GM21528 (cell line): ENCODE measurements around the gene ZNF333.
"Not testable (repeated sequence)": the region's sequence is repeated elsewhere in the genome, so short reads cannot be mapped to it uniquely, and the experiment has no call there.

Source experiments
- ATAC-seq: cut with Tn5 transposase; IDR thresholded peaks from one replicate; pipeline ENCODE4 v1.9.1; 2021; ENCODE audit warnings: mild to moderate bottlenecking, moderate library complexity; ENCODE audit not compliant: unreplicated experiment, low FRiP score

Gene ZNF333

DNA sequence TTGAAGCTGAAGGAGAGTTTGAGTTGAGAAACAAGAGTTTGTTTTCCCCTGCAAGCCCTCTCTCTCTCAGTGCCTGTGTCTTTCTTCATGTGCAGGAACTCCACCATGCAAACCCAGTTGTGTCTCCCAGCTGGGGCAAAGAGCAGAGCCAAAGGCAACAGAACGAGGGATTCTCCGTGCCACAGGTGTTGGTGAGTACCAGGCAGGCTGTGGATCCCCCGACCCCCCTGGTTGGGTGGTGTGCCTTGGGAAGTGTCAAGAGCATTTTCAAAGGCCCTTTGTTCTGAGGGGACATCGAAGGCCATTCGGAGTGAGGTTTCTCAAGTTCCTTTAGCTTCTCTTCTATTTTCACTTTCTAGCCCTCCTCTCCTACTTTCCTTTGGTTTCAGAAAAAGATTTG is 5.6 kb downstream of the ZNF333 start:
- no peak for ATAC-seq

DNA sequence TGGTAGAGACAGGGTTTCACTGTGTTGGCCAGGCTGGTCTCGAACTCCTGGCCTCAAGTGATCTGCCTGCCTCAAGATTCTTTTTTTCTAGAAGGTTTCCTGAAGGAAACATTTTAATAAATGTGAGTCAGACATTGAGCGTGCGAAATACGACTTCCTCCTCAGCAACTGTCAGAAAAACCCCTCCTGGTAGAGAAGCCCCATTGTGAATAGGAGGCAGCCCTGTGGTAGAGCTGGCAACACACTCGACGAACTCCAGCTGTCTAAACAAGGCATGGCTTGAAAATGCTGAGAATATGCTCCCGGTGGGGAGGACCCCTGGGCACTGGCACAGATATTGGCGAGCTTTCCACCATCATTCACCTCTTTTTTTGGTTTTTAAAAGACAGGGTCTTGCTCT is 9.8 kb downstream of the ZNF333 start:
- ATAC-seq = no peak

DNA sequence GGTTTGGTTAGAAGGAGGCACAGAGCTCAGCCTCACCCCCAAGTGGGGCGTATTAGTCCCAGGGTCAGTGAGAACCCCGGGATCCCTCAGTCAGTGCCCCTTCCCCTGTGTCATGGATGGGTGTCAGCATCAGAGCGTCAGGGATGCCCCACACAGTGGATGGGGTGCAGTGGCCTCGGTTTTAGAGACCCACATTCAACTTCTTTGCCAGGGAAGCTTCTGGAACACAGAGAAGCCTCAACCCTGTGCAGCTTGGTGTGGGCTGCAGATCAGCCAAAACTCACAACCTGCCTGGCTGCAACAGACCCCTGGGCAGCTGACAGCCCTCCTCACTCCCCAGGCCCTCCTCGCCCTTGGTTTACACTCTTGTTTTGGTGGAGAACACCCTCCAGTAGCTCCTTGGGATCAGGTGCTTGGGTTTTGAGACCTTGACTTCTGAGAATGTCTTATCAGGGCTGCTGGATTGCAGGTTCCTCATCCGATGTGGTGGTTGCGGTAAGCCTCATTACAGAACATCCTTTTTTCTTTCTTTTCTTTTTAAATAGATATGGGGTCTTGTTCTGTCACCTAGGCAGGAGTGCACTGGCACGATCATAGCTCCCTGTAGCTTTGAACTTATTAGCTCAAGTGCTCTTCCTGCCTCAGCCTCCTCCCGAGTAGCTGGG is 11.0 kb downstream of the ZNF333 start:
- ATAC-seq = no peak

DNA sequence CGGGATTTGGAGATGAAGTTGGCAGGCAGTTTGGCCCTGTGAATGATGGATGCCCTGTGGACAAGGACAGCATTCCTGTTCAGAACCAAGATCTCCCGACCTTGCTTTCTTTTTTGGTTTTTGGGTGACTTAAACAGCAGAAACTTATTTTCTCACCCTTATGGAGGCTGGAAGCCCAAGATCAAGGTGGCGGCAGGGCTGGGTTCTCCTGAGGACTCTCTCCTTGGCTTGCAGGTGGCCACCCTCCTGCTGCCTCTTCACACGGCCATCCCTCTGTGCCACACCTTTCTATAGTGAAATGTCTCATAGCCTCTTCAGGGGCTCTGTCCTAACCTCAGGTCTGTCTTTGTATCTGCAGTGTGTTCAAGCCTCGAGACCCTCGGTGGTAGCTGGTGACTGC is 14.0 kb downstream of the ZNF333 start:
- no peak for ATAC-seq

DNA sequence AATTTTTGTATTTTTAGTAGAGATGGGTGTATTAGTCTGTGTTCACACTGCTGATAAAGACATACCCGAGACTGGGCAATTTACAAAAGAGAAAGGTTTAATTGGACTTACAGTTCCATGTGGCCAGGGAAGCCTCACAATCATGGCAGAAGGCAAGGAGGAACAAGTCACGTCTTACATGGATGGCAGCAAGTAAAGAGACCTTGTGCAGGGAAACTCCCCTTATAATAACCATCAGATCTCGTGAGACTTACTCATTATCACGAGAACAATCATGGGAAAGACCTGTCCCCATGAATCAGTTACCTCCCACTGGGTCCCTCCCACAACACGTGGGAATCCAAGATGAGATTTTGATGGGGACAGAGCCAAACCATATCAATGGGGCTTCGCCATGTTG is 14.6 kb downstream of the ZNF333 start:
- no peak for ATAC-seq

DNA sequence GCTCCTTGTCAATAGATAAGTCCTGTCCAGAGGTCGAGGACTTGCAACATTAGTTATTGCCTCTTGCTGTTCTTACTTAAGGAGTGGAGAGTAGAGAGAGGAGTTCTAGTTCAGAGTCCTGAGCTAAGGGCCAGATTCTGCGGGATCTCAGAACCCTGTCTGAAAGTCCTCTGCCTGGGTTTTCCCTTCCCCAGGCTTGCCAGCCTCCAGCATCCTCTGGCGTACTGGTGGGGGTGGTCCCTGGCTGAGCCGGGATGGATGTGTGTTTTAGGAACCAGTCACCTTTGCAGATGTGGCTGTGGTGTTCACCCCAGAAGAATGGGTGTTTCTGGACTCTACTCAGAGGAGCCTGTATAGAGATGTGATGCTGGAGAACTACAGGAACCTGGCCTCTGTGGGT is 26.0 kb downstream of the ZNF333 start:
- ATAC-seq = no peak

DNA sequence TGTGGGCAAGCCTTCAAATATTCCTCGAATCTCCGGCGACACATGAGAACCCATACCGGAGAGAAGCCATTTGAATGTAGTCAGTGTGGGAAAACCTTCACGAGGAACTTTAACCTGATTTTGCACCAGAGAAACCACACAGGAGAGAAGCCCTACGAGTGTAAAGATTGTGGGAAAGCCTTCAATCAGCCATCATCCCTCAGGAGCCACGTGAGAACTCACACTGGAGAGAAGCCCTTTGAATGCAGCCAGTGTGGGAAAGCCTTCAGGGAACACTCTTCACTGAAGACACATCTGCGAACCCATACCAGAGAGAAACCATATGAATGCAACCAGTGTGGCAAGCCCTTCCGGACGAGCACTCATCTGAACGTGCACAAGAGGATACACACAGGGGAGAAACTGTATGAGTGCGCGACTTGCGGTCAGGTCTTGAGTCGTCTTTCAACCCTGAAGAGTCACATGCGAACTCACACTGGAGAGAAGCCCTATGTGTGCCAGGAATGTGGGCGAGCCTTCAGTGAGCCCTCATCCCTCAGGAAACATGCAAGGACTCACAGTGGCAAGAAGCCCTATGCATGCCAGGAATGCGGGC is 28.8 kb downstream of the ZNF333 start:
- no peak for ATAC-seq

DNA sequence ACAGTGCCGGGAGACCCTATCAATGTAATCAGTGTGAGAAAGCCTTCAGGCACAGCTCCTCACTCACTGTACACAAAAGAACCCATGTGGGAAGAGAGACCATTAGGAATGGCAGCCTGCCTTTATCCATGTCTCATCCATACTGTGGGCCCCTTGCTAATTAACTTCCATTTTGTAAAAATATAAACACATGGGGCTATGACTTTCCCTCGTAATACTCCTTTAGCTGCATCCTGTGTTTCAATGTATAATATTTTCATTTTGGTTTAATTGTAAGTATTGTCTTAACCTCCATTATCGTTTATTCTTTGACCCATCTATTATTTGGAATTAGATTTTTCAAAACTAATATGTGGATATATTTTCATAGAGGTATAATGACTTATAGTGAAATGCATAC is 29.3 kb downstream of the ZNF333 start:
- no peak for ATAC-seq

DNA sequence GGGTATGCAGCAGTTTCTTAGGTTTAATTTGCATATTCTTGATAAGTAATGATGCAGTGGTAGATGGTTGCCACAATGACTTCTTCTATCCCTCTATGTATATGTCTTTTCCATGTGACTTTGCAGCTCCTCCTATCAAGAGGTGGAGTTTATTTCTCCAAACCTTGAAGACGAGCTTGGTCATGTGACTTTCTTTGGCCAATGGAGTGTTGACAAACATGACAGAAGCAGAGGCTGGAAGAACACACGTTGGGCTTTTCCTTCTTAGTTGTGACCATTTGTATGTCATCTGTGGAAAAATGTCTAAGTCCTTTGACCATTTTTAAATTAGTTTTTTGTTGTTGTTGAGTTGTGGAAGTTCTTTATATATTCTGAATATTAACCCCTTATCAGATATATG is 32.3 kb downstream of the ZNF333 start:
- no peak for ATAC-seq

DNA sequence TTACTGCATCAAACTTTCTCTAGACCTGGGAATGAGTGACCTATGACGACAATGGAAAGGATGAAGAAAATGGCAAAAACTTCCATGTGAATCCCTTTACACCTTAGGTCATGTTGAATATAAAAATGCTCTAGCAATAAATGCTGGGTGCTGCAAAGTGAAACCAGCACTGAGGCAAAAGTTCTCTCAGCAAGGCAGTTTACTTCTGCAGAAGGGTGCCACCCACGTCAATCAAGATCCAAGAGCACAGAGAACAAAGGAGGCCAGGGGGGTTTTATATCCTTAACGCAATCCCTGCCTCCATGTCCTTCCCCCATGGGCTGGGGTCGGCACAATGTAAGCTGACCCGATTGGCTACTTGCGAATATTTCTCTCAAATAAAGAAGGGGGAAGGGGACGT is 38.7 kb downstream of the ZNF333 start:
- no peak for ATAC-seq

DNA sequence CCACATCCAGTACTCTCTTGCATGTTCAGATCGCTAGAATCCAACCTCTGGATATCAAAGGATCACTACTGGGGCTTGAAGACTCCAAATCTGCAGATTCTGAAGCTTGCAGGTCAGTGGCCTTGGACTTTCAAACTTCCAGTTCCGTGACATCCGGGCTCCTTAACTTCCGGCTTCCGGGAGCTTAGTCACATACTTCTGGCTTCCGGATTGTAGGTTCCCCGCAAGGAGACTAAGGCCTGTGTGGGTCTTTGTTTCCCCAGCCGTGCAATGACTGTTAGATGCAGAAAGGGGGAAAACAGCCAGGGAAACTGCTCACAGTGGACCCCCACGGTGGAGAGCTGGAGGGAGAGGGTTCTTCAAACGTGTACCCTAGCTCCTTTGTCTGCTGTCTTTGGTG is 41.4 kb downstream of the ZNF333 start:
- ATAC-seq = no peak

DNA sequence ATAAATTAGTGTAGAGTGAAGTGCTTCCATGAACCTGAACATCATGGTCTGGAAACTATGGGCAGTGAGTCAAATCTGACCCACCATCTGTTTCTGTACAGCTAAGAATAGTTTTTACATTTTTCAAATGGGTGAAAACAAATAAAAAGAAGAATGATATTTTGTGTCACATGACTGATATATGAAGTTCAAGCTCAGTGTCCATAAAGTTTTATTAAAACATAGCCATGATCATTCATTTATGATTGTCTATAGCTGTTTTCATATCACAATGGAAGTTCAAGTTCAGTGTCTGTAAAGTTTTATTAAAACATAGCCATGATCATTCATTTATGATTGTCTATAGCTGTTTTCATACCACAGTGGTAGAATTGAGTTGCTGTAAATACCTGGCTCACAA is 42.7 kb downstream of the ZNF333 start:
- no peak for ATAC-seq

DNA sequence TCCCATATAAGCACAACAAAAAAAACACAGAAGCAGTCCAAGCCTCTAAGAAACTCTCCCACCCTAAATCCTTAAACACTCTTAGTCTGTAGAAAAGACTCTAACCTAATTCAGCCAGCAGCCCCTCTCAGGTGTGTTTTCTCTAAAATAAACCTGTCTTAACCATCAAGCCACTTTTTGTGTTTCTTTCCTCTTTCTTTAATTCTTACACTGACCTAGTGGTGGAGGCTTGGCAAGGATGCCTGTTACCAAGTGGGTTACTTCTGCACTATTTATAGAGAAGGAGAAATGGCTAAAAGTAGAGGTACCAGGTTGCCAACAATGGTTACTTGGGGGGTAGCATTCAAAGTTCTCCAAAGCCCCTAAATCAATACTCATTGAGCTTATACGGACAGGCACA is 43.7 kb downstream of the ZNF333 start:
- ATAC-seq = no peak

DNA sequence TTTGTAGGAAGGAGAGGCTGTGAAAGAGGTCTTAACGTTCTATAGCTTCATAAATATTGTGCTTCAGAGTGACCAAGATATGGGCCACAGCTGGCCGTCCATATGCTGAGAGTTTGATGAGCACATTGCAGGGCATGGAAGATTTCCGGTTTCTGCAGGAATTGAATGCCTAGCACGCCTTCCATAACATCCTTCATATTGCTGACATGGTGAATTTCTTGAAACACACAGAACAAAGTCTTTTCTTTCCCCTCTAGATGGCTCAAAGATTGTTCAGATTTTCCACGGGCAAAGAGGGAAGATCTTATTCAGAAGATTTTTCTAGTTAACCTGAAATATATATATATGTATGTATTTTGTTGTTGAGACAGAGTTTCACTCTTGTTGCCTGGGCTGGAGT is 46.1 kb downstream of the ZNF333 start:
- ATAC-seq = no peak

DNA sequence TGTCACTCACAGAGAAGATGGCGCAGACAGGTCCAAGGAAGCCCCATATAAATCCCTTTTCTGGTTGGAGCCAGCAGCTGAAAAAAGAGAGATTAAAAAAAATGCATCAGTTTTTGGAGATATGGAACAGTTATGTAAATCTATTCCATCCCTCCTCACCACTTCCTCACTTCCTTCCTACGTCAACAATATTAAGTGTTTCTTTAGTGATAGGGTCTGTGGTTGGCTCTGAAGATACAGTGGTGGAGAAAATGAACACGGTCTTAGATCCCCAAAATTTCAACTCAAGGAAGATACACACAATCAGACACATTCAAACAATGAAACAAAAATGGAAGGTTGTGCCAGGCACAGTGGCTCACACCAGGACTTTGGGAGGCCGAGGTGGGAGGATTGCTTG is 57.0 kb downstream of the ZNF333 start:
- ATAC-seq = no peak

DNA sequence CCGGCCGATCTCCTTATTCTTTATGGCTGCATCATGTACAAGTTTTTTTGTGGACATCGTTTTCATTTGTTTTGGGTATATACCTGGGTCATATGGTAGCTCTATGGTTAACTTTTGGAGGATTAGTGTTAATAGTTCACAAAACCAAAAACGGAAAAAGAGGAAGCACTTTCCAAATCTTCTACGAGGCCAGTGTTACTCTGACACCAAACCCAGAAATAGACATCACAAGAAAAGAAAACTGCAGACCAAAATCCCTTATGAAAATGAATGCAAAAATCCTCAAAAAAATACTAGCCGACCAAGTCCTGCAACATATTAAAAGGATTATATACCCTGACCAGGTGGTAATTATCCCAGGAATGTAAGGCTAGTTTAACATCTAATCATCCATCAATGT is 58.8 kb downstream of the ZNF333 start:
- ATAC-seq = no peak

DNA sequence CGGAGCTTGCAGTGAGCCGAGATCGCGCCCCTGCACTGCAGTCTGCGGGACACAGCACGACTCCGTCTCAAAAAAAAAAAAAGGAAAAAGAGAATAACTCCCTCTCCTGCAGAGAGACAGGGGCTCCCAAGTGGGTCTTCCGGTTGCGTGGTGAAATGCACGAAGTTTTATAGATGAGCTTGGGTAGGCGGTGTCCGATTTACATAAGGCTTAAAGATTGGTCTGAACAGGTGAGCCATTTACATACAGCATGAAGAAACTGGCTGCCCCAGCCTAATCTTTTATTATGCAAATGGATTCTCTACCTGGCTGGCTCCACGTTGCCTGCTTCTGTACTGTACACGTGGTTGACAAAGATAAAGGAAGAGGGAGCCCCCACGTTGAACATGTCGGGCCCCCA is 69.0 kb downstream of the ZNF333 start:
- no peak for ATAC-seq

DNA sequence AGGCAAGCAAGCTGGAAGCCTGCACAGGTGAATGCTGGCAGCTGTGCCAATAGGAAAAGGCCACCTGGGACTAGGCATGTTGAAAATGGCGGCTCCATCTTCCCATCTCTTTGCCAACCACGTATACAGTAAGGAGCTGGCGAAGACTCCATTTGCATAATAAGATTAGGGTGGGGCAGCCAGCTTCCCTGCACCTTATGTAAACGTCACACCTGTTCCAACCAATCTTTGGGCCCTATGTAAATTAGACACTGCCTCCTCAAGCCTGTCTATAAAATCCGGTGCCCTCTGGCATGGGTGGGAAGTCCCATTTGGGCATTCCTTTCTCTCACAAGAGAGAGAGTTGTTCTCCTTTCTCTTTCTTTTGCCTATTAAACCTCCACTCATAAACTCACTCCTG is 71.8 kb downstream of the ZNF333 start:
- ATAC-seq = no peak

DNA sequence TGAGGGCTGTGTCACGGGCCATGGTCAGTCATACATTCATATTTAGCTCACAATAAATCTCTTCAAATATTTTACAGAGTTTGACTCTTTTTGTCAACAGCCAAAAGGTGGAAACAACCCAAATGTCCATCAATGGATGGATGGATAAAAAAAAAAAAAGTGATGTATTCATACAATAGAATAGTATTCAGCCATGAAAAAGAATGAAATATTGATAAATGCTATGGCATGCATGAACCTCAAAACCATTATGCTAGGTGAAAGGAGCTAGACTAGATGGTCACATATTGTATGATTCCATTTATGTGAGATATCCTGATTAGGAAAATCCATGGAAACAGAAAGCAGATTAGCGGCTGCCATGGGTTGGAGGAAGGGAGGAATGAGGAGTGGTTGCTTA is 72.3 kb downstream of the ZNF333 start:
- no peak for ATAC-seq

DNA sequence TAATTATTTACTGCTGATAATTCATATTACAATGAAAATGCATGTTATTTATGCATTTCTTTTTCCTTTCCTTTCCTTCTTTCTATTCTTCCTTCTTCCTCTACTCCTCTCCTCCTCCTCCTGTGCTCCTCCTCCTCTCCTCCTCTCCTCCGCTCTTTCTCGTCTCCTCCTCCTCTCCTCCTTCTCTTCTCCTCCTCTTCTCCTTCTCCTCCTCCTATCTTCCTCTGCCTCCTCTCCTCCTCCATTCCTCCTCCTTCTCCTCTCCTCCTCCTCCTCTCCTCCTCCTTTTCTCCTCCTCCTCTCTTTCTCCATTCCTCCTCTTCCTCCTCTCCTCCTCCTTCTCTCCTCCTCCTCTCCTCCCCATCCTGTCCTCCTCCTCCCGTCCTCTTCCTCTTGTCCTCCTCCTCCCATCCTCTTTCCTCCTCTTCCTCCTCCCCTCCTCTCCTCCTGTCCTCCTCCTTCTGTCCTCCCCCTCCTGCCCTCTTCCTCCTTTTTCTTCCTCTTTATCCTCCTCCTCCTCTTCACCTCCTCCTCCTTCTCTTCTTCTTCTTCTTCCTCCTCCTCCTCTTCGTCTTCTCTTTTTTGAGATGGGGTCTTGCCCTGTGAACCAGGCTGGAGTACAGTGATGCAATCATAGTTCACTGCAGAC is 73.8 kb downstream of the ZNF333 start:
- no peak for ATAC-seq

DNA sequence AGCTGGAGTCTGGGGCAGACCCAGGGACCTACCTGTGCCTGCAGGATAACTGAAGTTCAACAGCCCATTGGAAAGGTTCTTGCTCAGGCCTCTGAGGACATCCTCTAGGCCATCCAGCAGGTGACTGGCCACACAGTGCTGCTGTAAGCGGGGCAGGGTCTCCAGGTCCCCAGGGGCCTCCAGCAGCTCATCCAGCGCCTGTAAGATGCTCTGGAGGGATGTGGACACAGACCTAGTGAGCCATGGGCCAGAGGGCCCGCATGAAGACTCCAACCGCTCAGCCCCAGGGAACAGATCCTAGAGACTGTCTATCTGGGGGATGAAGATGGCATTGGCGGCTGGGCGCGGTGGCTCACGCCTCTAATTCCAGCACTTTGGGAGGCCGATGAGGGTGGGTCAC is 74.6 kb downstream of the ZNF333 start:
- no peak for ATAC-seq

DNA sequence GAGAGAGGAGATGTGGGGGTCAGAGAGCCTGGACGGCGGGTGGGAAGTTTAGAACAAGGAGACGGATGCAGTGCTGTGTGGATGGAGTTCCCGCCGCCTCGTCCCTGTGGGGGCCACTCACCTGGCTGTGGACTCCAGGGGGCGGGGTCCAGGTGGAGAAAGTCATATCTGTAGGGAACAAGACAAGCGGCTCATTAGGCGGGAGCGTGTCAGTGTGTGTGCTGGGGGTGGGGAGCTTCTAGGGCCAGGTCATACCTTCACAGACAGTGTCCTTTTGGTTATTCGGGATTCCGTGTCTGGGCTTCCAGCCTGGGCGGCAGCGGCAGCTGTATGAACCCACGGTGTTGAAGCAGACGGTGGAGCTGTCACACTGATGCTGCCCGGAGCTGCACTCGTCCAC is 75.6 kb downstream of the ZNF333 start:
- not testable (repeated sequence) for ATAC-seq
